ENCODE data around the gene FAM117B. TPM values are rescaled to one million over a fixed set of nuclear protein-coding genes. Genes with fewer than 3 reads are reported as not detected.
A peak's percentile ranks its signal among the peaks of the same experiment; 100 is the strongest.

Gene FAM117B
- total and polyA plus RNA-seq, 4 donors, result 0.65 to 3.4 (median 2.4) TPM

DNA sequence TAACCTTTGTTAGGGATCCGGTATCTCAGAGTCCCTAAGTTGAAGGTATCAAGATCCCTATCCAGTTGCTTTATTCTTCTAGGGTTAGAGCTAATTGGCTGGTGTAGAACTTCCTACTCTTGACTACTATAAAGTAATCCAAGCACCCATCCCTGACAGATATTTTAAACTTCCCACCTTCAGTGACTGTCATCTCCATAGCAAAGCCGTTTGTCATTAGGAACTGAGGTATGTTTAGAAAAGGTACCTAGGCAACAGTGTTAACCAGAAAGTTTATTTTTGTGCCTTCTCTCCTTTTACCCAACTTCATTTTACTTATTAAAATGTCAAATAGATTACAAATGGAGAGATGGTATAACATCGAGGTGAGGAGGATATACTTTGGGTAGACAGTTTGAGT, 4.5 kb downstream of the FAM117B start:
- Histone ChIP-seq H3K27me3 (ENCODE audit: control insufficient read depth in 4 of 4, insufficient read depth in 4 of 4, low read length in 3 of 4) (no peaks in the 10 kb centered on the region), H3K9ac (ENCODE audit: low read depth in 1 of 2, low read length in 2 of 2) (no peak overlapping the region), H3K4me3 (ENCODE audit: low read depth in 1 of 3, low read length in 3 of 3) (no peak overlapping the region), H3K27ac (ENCODE audit: low read depth in 1 of 2, low read length in 2 of 2) (no peak overlapping the region), H3K9me3 (ENCODE audit: control insufficient read depth in 4 of 4, low read length in 3 of 4) (no peaks in the 10 kb centered on the region), H3K36me3 (ENCODE audit: control insufficient read depth in 4 of 4, insufficient read depth in 3 of 4, low read depth in 1 of 4, low read length in 3 of 4) (no peaks in the 10 kb centered on the region), H3K4me1 (ENCODE audit: control insufficient read depth in 4 of 4, insufficient read depth in 4 of 4, low read length in 3 of 4) (peaks cover 3 to 15% (median 6%) of the 10 kb centered on the region in 4 donors)
- WGBS, result 93% methylated on average over 3 of the region's 3 CpGs
- DNase-seq (ENCODE audit: low spot score), result no peak
- TF ChIP-seq, protein P1, sequence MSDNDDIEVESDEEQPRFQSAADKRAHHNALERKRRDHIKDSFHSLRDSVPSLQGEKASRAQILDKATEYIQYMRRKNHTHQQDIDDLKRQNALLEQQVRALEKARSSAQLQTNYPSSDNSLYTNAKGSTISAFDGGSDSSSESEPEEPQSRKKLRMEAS (IDR thresholded peaks at IDR 0.05), result no peak
- TF ChIP-seq SP1 (IDR thresholded peaks at IDR 0.05) (no peak), RAD21 (IDR thresholded peaks at IDR 0.05) (no peak), HNF4A (conservative IDR thresholded peaks at IDR 0.05) (no peak), TAF1 (conservative IDR thresholded peaks at IDR 0.05) (no peak), FOXA1 (IDR thresholded peaks at IDR 0.05) (no peak), GABPA (IDR thresholded peaks at IDR 0.05 in 1 of 2, conservative IDR thresholded peaks at IDR 0.05 in 1 of 2) (no peak), NR2F2 (IDR thresholded peaks at IDR 0.05) (no peak)
- TF ChIP-seq, protein P2, sequence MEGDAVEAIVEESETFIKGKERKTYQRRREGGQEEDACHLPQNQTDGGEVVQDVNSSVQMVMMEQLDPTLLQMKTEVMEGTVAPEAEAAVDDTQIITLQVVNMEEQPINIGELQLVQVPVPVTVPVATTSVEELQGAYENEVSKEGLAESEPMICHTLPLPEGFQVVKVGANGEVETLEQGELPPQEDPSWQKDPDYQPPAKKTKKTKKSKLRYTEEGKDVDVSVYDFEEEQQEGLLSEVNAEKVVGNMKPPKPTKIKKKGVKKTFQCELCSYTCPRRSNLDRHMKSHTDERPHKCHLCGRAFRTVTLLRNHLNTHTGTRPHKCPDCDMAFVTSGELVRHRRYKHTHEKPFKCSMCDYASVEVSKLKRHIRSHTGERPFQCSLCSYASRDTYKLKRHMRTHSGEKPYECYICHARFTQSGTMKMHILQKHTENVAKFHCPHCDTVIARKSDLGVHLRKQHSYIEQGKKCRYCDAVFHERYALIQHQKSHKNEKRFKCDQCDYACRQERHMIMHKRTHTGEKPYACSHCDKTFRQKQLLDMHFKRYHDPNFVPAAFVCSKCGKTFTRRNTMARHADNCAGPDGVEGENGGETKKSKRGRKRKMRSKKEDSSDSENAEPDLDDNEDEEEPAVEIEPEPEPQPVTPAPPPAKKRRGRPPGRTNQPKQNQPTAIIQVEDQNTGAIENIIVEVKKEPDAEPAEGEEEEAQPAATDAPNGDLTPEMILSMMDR (IDR thresholded peaks at IDR 0.05; ENCODE audit: low read depth, low read length, missing input control), result no peak

DNA sequence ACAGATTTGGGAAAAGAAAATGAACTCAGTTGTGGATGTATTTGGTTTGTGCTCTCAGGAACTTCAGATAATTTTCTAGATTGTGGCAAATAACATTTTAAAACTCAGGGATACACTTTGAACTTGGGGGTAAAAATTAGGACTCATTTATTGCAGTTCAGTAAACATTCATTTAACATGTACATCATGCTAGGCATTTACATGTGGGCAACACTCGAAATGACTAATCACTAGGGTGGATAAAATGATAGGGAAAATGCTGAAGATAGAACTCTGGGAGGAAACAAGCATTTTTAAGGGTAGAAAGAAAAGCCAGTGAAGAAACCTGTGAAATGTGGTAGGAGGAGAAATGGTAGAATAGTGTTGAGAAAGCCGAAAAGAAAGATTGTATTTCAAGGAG, 7.8 kb downstream of the FAM117B start:
- DNase-seq (ENCODE audit: low spot score), result no peak
- no peak for TF ChIP-seq JUND (IDR thresholded peaks at IDR 0.05)
- no peak for TF ChIP-seq FOXA2 (IDR thresholded peaks at IDR 0.05)
- no peak for TF ChIP-seq EGR1 (IDR thresholded peaks at IDR 0.05; ENCODE audit: low read depth in 2 of 2)
- TF ChIP-seq, protein P3, sequence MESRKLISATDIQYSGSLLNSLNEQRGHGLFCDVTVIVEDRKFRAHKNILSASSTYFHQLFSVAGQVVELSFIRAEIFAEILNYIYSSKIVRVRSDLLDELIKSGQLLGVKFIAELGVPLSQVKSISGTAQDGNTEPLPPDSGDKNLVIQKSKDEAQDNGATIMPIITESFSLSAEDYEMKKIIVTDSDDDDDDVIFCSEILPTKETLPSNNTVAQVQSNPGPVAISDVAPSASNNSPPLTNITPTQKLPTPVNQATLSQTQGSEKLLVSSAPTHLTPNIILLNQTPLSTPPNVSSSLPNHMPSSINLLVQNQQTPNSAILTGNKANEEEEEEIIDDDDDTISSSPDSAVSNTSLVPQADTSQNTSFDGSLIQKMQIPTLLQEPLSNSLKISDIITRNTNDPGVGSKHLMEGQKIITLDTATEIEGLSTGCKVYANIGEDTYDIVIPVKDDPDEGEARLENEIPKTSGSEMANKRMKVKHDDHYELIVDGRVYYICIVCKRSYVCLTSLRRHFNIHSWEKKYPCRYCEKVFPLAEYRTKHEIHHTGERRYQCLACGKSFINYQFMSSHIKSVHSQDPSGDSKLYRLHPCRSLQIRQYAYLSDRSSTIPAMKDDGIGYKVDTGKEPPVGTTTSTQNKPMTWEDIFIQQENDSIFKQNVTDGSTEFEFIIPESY (IDR thresholded peaks at IDR 0.05), result no peak
- TF ChIP-seq, protein P2 (IDR thresholded peaks at IDR 0.05; ENCODE audit: low read depth, low read length, missing input control), result no peak
- TF ChIP-seq RAD21 (IDR thresholded peaks at IDR 0.05), result no peak
- TF ChIP-seq, protein P4, sequence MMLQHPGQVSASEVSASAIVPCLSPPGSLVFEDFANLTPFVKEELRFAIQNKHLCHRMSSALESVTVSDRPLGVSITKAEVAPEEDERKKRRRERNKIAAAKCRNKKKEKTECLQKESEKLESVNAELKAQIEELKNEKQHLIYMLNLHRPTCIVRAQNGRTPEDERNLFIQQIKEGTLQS (IDR thresholded peaks at IDR 0.05), result no peak
- TF ChIP-seq, protein P5, sequence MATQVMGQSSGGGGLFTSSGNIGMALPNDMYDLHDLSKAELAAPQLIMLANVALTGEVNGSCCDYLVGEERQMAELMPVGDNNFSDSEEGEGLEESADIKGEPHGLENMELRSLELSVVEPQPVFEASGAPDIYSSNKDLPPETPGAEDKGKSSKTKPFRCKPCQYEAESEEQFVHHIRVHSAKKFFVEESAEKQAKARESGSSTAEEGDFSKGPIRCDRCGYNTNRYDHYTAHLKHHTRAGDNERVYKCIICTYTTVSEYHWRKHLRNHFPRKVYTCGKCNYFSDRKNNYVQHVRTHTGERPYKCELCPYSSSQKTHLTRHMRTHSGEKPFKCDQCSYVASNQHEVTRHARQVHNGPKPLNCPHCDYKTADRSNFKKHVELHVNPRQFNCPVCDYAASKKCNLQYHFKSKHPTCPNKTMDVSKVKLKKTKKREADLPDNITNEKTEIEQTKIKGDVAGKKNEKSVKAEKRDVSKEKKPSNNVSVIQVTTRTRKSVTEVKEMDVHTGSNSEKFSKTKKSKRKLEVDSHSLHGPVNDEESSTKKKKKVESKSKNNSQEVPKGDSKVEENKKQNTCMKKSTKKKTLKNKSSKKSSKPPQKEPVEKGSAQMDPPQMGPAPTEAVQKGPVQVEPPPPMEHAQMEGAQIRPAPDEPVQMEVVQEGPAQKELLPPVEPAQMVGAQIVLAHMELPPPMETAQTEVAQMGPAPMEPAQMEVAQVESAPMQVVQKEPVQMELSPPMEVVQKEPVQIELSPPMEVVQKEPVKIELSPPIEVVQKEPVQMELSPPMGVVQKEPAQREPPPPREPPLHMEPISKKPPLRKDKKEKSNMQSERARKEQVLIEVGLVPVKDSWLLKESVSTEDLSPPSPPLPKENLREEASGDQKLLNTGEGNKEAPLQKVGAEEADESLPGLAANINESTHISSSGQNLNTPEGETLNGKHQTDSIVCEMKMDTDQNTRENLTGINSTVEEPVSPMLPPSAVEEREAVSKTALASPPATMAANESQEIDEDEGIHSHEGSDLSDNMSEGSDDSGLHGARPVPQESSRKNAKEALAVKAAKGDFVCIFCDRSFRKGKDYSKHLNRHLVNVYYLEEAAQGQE (IDR thresholded peaks at IDR 0.05), result no peak
- no peak for TF ChIP-seq RXRA (IDR thresholded peaks at IDR 0.05)
- no peak for TF ChIP-seq SP1 (IDR thresholded peaks at IDR 0.05)
- no peak for TF ChIP-seq HNF4A (conservative IDR thresholded peaks at IDR 0.05)
- no peak overlapping the region for H3K4me3 ChIP-seq (ENCODE audit: low read depth in 1 of 3, low read length in 3 of 3)

More for the DNA sequence above, 7.8 kb downstream of the FAM117B start:
- peaks cover 0 to 3% (median 1%) of the 10 kb centered on the region in 4 donors for H3K4me1 ChIP-seq (ENCODE audit: control insufficient read depth in 4 of 4, insufficient read depth in 4 of 4, low read length in 3 of 4)
- 56% methylated on average over 2 of the region's 2 CpGs for WGBS
- no peaks in the 10 kb centered on the region for H3K36me3 ChIP-seq (ENCODE audit: control insufficient read depth in 4 of 4, insufficient read depth in 3 of 4, low read depth in 1 of 4, low read length in 3 of 4)
- H3K9me3 ChIP-seq (ENCODE audit: control insufficient read depth in 4 of 4, low read length in 3 of 4), result no peaks in the 10 kb centered on the region
- H3K27me3 ChIP-seq (ENCODE audit: control insufficient read depth in 4 of 4, insufficient read depth in 4 of 4, low read length in 3 of 4), result no peaks in the 10 kb centered on the region
- H3K9ac ChIP-seq (ENCODE audit: low read depth in 1 of 2, low read length in 2 of 2), result no peak overlapping the region
- peak overlapping the region in 1 of 2 donors; percentile 46 for H3K27ac ChIP-seq (ENCODE audit: low read depth in 1 of 2, low read length in 2 of 2)
